ENCODE results near the gene HYLS1.

HYLS1 gene

GRCh38 chr11:125947419-125948277 lies 60.2 kb downstream of the HYLS1 start:
- no peak for DNase-seq (ENCODE audit: extremely low read depth in 1 of 2, low read depth in 1 of 2)

DNA sequence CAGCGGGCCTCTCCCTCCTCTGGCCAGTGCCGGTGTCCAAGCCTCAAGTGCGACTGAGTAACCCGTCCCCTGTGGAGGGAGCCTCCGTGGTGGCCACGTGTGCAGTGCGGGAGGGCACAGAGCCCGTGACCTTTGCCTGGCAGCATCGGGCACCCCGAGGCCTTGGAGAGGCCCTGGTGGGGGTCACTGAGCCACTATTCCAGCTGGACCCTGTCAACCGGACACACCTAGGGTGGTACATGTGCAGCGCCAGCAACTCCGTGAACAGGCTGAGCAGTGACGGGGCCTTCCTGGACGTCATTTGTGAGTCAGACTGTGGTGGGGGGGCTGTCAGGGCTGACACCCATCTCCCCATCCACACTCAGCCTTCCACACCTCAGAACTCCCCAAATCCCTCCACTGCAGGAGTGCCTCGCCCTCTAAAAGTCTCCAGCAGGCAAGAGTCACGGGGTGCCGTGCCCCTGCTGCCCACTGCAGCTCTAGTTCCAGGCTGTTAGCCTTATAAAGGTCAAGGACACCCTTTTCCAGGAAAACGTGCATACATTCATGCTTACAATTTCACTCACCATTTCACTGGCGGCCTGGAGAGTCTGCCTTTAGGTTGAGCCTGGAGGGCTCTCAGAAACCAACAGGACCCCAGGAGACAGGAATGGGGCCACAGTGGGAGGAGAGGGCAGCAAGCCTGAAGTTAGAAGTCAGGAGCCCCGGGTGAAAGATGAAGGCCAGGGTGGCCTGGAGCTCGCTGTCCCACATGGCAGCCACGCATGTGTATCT lies 61.0 kb downstream of the HYLS1 start:
- DNase-seq (ENCODE audit: extremely low read depth in 1 of 2, low read depth in 1 of 2), result no peak

DNA sequence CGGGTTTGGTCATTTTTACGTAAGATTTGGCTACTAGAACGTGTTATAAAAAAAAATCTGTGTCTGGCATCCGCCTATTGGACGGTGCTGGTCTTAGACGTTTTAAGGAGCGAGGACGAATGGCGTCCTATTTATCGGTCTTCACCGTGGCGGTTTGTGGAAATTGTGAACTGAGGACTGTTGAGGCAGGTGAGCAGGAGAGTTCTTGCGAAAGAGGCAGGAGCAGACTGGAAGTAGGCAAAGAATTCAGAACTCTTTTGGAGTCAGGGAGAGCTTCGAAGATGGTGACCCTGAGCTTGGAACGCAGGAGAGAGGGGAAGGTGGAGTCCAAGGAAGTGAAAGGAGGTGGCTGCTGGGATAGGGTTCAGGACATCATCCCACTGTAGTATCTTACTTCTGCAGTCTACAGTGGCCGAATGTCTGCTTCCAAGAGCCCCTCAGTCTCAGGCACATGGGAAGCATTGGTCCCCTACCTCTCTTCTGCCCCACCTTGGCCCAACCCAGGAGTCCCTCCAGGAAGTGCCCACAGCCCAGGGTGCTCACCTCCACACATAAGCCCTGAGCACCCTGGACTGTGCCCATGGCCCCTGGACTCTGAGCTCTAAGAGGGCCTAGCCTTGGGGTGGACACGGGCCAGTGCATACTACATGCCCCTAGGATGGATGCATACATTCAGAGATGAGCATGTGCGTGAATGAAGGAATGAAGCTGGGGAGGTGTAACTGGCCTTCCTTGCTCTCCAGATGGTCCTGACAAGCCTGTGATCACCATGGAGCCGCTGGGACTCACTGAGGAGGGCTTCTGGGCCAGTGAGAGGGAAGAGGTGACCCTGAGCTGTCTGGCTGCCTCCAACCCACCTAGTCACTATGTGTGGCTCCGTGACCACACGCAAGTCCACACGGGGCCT lies 62.1 kb downstream of the HYLS1 start:
- no peak for DNase-seq (ENCODE audit: extremely low read depth in 1 of 2, low read depth in 1 of 2)

DNA sequence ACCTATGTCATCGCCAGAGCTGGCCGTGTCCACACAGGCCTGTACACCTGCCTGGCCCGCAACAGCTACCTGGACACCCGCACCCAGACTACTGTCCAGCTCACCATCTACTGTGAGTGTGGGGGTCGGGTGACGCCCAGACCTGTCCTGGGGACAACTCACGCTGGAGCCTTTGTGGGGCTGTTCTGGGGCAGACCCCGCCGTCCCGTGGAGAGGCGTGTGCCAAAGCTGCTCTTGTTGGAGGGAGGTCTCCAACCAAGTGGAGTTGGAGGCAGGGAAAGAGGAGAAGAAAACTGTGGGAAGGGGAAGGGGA lies 62.7 kb downstream of the HYLS1 start:
- no peak for DNase-seq (ENCODE audit: extremely low read depth in 1 of 2, low read depth in 1 of 2)

Measured in activated CD8-positive, alpha-beta memory T cell treated with anti-CD3 and anti-CD28 coated beads for 1 hour (primary cell).